Chondrocyte (in vitro differentiated cells): ENCODE measurements around the gene SLC25A12. TPM values are rescaled to one million over a fixed set of nuclear protein-coding genes. Genes with fewer than 3 reads are reported as not detected.

Experiments
- DNase-seq: peaks from one replicate; pipeline ENCODE4 v3.0.0; 2021; ENCODE audit warnings: mixed read lengths, low spot score
- H3K27ac Mint-ChIP-seq: one replicate; pipeline ENCODE4 v1.8.0; 2021; ENCODE audit warnings: mild to moderate bottlenecking, moderate library complexity, mixed read lengths; ENCODE audit not compliant: unreplicated experiment
- H3K27me3 Mint-ChIP-seq: 2 replicates; pipeline ENCODE4 v1.8.0; 2021; ENCODE audit warnings: low read depth, mixed read lengths
- H3K36me3 Mint-ChIP-seq: 2 replicates; pipeline ENCODE4 v1.8.0; 2021; ENCODE audit warnings: low read depth, mixed read lengths
- H3K4me1 Mint-ChIP-seq: 2 replicates; pipeline ENCODE4 v1.8.0; 2021; ENCODE audit warnings: low read depth, mild to moderate bottlenecking, mixed read lengths
- H3K4me3 Mint-ChIP-seq: one replicate; pipeline ENCODE4 v1.8.0; 2021; ENCODE audit warnings: mild to moderate bottlenecking, moderate library complexity, mixed read lengths; ENCODE audit not compliant: unreplicated experiment
- H3K9me3 Mint-ChIP-seq: 2 replicates; pipeline ENCODE4 v1.8.0; 2021; ENCODE audit warnings: low read depth, mixed read lengths
- total RNA-seq: library from RNA; stranded (reverse); gene quantifications from 3 replicates; pipeline ENCODE4 v1.2.1, GENCODE V29; 2021
- TF ChIP-seq, protein P1 (sequence below): fragments of 200-600 bp; sonication (generic); IDR thresholded peaks from 2 replicates; pipeline ENCODE4 v1.5.0; 2021; ENCODE audit warnings: antibody characterized with exemption, mild to moderate bottlenecking, moderate library complexity

SLC25A12 gene
- total RNA-seq, 1 donor from 2014 or later: 19.0 TPM

DNA sequence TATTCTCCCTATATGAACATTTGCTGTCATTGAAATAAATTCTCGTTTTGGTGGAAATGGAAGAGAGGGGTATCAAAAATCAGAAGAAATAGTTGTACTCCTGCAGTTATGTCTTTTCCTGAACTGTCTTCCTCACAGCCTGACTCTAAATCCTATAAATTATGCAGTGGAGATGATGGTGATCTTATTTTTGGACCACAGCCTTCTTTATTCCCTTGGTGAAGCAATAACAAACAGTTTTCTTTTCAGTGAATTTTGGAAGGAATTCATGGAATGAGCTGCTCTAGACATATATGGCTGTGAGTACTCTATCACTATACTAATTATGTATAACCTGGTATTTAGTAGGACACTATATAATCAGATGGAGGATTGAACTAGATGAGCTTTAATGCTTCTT lies 1.7 kb upstream of the SLC25A12 start:
- DNase-seq: no peak
- H3K9me3 Mint-ChIP-seq: no peaks in the 10 kb centered on the region
- no peaks in the 10 kb centered on the region for H3K27me3 Mint-ChIP-seq
- H3K36me3 Mint-ChIP-seq: peaks cover 1% of the 10 kb centered on the region
- no peak overlapping the region for H3K4me3 Mint-ChIP-seq
- TF ChIP-seq, protein P1, sequence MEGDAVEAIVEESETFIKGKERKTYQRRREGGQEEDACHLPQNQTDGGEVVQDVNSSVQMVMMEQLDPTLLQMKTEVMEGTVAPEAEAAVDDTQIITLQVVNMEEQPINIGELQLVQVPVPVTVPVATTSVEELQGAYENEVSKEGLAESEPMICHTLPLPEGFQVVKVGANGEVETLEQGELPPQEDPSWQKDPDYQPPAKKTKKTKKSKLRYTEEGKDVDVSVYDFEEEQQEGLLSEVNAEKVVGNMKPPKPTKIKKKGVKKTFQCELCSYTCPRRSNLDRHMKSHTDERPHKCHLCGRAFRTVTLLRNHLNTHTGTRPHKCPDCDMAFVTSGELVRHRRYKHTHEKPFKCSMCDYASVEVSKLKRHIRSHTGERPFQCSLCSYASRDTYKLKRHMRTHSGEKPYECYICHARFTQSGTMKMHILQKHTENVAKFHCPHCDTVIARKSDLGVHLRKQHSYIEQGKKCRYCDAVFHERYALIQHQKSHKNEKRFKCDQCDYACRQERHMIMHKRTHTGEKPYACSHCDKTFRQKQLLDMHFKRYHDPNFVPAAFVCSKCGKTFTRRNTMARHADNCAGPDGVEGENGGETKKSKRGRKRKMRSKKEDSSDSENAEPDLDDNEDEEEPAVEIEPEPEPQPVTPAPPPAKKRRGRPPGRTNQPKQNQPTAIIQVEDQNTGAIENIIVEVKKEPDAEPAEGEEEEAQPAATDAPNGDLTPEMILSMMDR: no peak
- no peak overlapping the region for H3K27ac Mint-ChIP-seq
- H3K4me1 Mint-ChIP-seq: peaks cover 45% of the 10 kb centered on the region

DNA sequence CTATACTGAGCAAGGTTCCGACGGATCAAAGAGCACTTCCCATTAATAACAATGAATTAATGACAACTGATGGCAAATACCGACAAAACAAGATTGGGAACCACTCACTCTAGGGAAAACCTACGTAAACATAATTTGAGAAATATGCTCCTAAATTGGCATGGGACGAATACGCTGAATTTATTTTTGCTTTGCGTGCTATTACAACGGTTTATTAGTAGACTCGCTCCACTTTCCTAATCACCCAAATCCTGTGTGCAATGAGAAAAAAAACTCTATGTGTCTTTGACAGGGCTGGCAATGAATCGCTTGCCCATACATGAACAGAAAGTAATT lies 536 bp upstream of the SLC25A12 start:
- H3K4me3 Mint-ChIP-seq: peak overlapping the region; percentile 86
- H3K27me3 Mint-ChIP-seq: no peaks in the 10 kb centered on the region
- H3K36me3 Mint-ChIP-seq: peaks cover 1% of the 10 kb centered on the region
- peak overlapping the region; percentile 77 for H3K27ac Mint-ChIP-seq
- no peak for DNase-seq
- no peaks in the 10 kb centered on the region for H3K9me3 Mint-ChIP-seq
- H3K4me1 Mint-ChIP-seq: peaks cover 47% of the 10 kb centered on the region
- TF ChIP-seq, protein P1: no peak

DNA sequence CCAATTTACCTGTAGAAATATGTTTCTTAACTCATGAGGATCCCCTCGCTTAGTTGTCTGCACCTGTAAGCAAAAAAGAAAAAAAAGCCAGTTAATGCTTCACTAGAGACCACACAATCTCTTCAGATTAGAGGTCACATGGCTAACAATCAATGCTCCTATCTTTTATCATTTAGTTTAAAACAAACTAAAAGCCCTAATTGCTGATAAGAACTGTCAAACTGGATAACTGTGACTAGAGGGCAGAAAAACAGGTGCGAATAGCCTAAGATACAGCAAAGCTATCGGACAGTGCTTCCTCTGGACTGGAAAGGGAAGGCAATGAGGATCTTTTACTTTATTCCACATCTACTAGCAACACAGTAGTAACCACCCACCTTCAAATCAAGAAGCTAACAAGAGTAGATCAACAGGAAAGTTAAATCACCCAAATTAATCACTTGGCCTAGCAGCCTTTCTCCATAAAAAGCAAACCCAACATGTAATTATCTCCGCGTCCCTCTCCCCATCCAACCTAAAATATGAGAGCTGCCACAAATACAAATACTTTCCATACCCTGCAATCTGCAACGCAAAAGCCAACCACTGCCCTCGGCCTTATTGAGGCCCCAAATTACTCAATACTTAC lies 734 bp downstream of the SLC25A12 start:
- peak overlapping the region; percentile 80 for H3K27ac Mint-ChIP-seq
- peaks cover 51% of the 10 kb centered on the region for H3K4me1 Mint-ChIP-seq
- TF ChIP-seq, protein P1: no peak
- peak overlapping the region; percentile 86 for H3K4me3 Mint-ChIP-seq
- H3K9me3 Mint-ChIP-seq: no peaks in the 10 kb centered on the region
- peaks cover 2% of the 10 kb centered on the region for H3K36me3 Mint-ChIP-seq
- no peaks in the 10 kb centered on the region for H3K27me3 Mint-ChIP-seq
- no peak for DNase-seq

DNA sequence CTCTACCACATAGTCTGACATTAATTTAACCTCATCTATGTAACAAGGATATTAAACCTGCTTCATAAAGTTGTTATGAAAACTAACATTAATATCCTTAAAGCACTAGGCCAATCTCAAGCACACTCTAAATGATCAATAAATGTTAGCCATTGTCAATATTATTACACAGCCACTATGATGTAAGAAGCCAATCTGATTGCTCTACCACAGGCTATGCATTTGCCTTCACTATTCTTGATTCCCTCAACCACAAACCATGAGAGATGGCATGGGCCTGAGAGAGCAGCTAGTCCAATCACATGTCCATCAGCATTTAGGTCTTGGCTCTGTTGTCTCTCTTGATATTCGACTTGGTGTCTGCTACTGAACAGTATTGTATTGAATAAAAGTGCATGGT lies 4.2 kb downstream of the SLC25A12 start:
- H3K4me1 Mint-ChIP-seq: peaks cover 31% of the 10 kb centered on the region
- no peak overlapping the region for H3K4me3 Mint-ChIP-seq
- no peaks in the 10 kb centered on the region for H3K27me3 Mint-ChIP-seq
- H3K36me3 Mint-ChIP-seq: peaks cover 2% of the 10 kb centered on the region
- TF ChIP-seq, protein P1: no peak
- H3K27ac Mint-ChIP-seq: no peak overlapping the region
- H3K9me3 Mint-ChIP-seq: no peaks in the 10 kb centered on the region
- DNase-seq: no peak

DNA sequence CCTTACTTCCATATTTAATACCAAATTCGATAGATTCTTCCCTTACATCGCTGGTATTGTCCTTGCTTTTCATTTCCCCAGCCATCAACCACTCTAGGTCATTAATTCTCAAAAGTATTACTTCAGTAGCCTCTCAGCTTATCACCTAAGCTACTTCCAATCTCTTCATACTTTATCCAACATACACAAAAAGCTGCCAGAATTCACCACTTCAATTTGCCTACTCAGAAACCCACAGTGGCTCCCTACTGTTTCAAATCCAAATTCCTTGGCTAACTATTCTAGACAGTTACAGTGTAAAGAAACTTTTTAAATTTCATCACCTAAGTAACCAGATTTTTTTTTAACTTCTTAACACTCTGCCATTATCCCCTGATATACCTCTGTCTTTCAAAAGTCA lies 4.7 kb downstream of the SLC25A12 start:
- H3K4me3 Mint-ChIP-seq: no peak overlapping the region
- no peaks in the 10 kb centered on the region for H3K9me3 Mint-ChIP-seq
- H3K27me3 Mint-ChIP-seq: no peaks in the 10 kb centered on the region
- H3K36me3 Mint-ChIP-seq: peaks cover 2% of the 10 kb centered on the region
- H3K27ac Mint-ChIP-seq: no peak overlapping the region
- DNase-seq: no peak
- TF ChIP-seq, protein P1: no peak
- peaks cover 26% of the 10 kb centered on the region for H3K4me1 Mint-ChIP-seq
